ENCODE measurements around the gene PRKAB1. TPM values are rescaled to one million over a fixed set of nuclear protein-coding genes. Genes with fewer than 3 reads are reported as not detected.

The PRKAB1 gene
- total RNA-seq, 1 donor from 2014 or later = 53.0 TPM

GRCh38 chr12:119710374-119710964, 42.5 kb downstream of the PRKAB1 start:
- no peak for DNase-seq (ENCODE audit: extremely low read depth, low read depth, low spot score)

- no peak for DNase-seq (ENCODE audit: extremely low read depth, low read depth, low spot score)
Observed at GRCh38 chr12:119710965-119711551, 43.1 kb downstream of the PRKAB1 start.

DNA sequence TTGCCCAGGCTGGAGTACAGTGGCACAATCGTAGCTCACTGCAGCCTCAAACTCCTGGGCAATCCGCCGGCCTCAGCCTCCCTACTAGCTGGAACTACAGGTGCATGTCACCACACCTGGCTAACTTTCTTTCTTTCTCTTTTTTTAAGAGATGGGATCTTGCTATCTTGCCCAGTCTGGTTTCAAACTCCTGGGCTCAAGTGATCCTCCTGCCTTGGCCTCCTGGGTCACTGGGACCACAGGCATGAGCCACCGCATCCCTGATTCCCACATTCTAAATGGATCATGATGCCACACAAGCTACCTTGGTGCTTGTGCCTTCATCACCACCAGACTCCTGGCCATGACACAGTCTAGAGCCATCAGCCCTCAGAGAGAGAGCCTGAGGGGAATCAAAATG, 43.8 kb downstream of the PRKAB1 start:
- no peak for DNase-seq (ENCODE audit: extremely low read depth, low read depth, low spot score)

DNA sequence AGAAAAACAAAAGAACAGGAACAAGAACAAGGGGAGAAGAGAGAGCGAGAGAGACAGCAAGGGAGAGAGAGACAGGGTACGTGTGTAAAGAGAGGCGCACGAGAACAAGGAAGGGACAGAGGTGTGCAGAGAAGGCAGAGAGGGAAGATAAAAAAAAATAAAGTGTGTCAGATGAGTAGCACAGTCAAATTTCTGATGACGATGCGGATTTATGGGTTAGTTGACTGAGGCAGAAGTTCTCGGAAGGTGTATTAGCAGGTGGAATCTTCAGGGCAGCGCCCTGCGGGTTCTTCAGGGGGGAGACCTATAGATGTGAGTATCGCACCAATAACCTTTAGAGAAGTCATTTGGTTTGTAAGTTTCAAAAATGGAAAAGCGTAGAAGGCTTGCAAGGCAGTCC, 44.8 kb downstream of the PRKAB1 start:
- no peak for DNase-seq (ENCODE audit: extremely low read depth, low read depth, low spot score)

DNA sequence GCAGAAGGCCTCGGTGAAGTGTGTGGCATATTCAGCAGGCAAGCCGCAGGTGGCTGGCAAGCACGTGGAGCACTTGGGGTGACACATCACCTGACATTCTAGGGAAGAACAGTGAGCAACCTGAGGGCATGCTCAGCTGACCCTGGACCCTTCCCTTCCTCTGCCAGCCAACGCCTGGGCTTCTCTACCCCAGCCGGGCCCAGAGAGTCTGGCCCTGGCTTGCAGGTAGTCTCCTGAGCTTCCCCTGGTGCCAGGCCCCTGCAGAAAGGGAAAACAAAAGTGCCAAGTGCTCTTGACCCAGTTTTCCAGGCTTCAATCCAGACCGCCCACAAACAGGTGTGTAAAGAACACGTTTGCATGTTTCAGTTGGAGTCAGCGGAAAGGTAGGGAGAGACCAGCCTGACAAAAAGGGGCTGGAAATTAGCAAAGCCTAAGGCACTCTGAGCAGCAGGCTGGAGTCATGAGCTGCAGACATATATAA, 45.7 kb downstream of the PRKAB1 start:
- DNase-seq (ENCODE audit: extremely low read depth, low read depth, low spot score) = no peak

DNA sequence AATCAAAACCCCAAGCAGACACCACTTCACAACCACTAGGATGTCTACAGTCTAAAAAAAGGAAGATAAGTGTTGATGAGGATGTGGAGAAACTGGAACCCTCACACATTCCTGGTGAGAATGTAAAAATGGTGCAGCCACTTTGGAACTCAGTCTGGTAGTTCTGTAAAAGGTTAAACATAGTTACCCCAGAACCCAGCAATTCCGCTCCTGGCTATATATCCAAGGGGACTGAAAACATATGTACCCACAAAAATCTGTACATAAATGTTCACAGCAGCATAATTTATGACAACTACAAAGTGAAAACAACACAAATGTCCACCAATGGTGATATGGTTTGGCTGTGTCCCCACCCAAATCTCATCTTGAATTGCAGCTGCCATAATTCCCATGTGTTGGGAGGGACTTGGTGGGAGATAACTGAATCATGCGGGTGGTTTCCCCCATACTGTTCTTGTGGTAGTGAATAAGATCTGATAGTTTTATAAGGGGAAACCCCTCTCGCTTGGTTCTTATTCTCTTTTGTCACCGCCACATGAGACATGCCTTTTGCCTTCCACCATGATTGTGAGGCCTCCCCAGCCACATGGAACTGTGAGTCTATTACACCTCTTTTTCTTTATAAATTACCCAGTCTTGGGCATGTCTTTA, 46.8 kb downstream of the PRKAB1 start:
- DNase-seq (ENCODE audit: extremely low read depth, low read depth, low spot score) = no peak

GRCh38 chr12:119715268-119715620, 47.3 kb downstream of the PRKAB1 start:
- no peak for DNase-seq (ENCODE audit: extremely low read depth, low read depth, low spot score)

- DNase-seq (ENCODE audit: extremely low read depth, low read depth, low spot score) = no peak
Observed at GRCh38 chr12:119718141-119718540, 50.2 kb downstream of the PRKAB1 start.

DNA sequence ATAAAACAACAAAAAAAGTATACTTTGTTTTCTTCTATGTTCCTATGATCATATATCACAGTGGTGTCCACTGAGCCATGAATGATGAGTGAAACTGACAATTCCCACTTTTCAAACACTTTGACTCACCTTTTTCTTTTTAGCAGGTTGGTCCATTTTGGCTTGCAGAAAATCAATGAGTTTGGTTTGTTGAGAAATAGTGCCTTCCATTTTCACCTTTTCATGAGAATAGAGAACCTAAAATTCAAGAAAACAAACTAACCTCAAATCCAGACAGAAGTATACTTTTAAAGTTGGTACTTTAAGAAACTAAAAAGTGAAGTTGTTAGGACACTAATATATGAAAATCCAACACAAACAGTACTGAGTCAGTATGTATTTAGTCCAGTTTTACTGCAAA, 52.4 kb downstream of the PRKAB1 start:
- DNase-seq (ENCODE audit: extremely low read depth, low read depth, low spot score) = no peak

- DNase-seq (ENCODE audit: extremely low read depth, low read depth, low spot score) = no peak
Observed at GRCh38 chr12:119721306-119721705, 53.4 kb downstream of the PRKAB1 start.

DNA sequence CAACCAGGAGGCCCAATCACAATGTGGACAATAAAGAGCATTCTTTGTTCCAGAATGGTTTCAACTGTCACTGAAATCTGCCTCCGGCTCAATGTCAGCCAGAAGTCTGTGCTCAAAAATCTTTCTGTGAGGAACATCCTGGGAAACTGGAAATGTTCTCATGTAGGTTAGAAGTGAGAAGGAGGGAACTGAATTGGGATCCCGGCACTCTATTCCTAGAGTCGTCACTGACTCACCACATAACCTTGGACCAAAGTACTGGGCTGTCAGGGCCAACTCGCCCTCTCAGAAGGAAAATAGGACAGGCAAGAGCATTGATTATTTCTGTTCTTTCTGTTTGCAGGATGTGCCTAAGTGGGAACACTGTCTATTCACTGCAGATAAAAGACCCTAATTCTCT, 57.6 kb downstream of the PRKAB1 start:
- DNase-seq (ENCODE audit: extremely low read depth, low read depth, low spot score) = no peak

DNA sequence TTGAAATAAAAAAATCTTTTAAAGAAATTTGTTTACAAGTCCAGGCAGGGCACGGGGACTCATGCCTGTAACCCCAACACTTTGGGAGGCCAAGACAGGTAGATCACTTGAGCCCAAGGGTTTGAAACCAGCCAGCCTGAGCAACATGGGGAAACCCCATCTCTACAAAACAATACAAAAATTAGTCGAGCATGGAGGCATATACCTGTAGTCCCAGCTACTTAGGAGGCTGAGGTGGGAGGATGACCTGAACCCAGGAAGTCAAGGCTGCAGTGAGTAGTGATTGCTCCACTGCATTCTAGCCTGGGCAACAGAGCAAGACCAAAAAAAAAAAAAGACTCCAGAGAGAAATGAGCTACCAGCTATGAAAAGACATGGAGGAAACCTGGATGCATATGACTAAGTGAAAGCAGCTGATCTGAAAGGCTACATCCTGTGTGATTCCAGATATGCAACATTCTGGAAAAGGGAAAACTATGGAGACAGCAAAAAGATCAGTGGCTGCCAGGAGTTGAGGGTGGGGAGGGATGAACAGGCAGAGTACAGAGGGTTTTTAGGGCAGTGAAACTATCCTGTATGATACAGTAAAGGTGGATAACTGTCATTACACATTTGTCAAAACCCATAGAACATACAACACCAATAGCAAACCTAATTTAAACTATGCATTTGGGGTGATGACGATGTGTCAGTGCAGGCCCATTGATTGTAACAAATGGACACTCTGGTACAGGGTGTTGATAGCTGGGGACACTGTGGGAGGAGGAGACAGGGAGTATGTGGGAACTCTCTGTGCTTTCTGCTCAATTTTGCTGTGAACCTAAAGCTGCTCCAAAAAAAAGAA, 59.9 kb downstream of the PRKAB1 start:
- no peak for DNase-seq (ENCODE audit: extremely low read depth, low read depth, low spot score)

GRCh38 chr12:119728444-119728745, 60.5 kb downstream of the PRKAB1 start:
- DNase-seq (ENCODE audit: extremely low read depth, low read depth, low spot score) = no peak

- no peak for DNase-seq (ENCODE audit: extremely low read depth, low read depth, low spot score)
Observed at GRCh38 chr12:119729871-119730270, 61.9 kb downstream of the PRKAB1 start.

- DNase-seq (ENCODE audit: extremely low read depth, low read depth, low spot score) = no peak
Observed at GRCh38 chr12:119730381-119730780, 62.4 kb downstream of the PRKAB1 start.

Other genes with a start within 250 kb of the PRKAB1 start
- 1.8 and 1.9 TPM in 2 replicates for gene TMEM233, start 74.4 kb upstream of the PRKAB1 start, total RNA-seq
- 8.0 and 14.2 TPM in 2 replicates for gene CIT, start 209.2 kb downstream of the PRKAB1 start, total RNA-seq

All from glomerular endothelial cell (primary cell).